C4-2B (cell line): ENCODE measurements around the gene PTMS.

Source experiments
- H3K27ac ChIP-seq: fragments of 450-650 bp; 2 replicates; pipeline ENCODE4 v1.5.1; 2017
- CTCF ChIP-seq: fragments of 450-650 bp; conservative IDR thresholded peaks from 2 replicates; pipeline ENCODE4 v1.5.1; 2017; ENCODE audit warnings: mild to moderate bottlenecking
- ZFX ChIP-seq: fragments of 450-650 bp; IDR thresholded peaks from 2 replicates; pipeline ENCODE4 v1.6.1; 2017

Gene PTMS

GRCh38 chr12:6784296-6784695 lies 18.1 kb downstream of the PTMS start:
- no peak for TF ChIP-seq ZFX
- H3K27ac ChIP-seq = no peak overlapping the region

GRCh38 chr12:6784761-6785160 lies 18.6 kb downstream of the PTMS start:
- H3K27ac ChIP-seq = no peak overlapping the region
- no peak for TF ChIP-seq CTCF
- TF ChIP-seq ZFX = no peak

- H3K27ac ChIP-seq = no peak overlapping the region
- TF ChIP-seq ZFX (no peak), CTCF (no peak)
Observed at GRCh38 chr12:6786416-6787094, 20.4 kb downstream of the PTMS start.

GRCh38 chr12:6787309-6787708 lies 21.1 kb downstream of the PTMS start:
- H3K27ac ChIP-seq = no peak overlapping the region
- TF ChIP-seq ZFX = no peak

GRCh38 chr12:6788972-6789924 lies 23.1 kb downstream of the PTMS start, which contains the start of gene CD4:
Gene CD4, plus strand, starts transcription at chr12:6789528. Its CDS starts 10,611 bp downstream, at chr12:6800139.
- H3K27ac ChIP-seq = no peak within 1 kb of the TSS
- no peak for TF ChIP-seq ZFX
- no peak for TF ChIP-seq CTCF

- H3K27ac ChIP-seq = no peak overlapping the region
- TF ChIP-seq ZFX (no peak), CTCF (no peak)
Observed at GRCh38 chr12:6790496-6791150, 24.5 kb downstream of the PTMS start.

- no peak overlapping the region for H3K27ac ChIP-seq
- TF ChIP-seq CTCF (no peak), ZFX (no peak)
Observed at GRCh38 chr12:6791931-6792520, 25.9 kb downstream of the PTMS start.
